IMR-90 (cell line): ENCODE measurements around the gene HSD17B10.
A peak's percentile ranks its signal among the peaks of the same experiment; 100 is the strongest.

ENCODE experiments used
- BHLHE40 ChIP-seq: fragments of 150-350 bp; IDR thresholded peaks from 2 replicates; pipeline ENCODE4 v1.6.1; 2016; ENCODE audit warnings: mild to moderate bottlenecking, low read depth, low read length
- CEBPB ChIP-seq: IDR thresholded peaks from 2 replicates; pipeline ENCODE4 v1.6.1; 2012; ENCODE audit warnings: low read depth, low read length, improper control_type of control experiment
- CHD1 ChIP-seq: IDR thresholded peaks from 2 replicates; pipeline ENCODE4 v1.6.1; 2012; ENCODE audit warnings: low read depth, low read length, improper control_type of control experiment
- MAFK ChIP-seq: IDR thresholded peaks from 2 replicates; pipeline ENCODE4 v1.6.1; 2012; ENCODE audit warnings: low read depth, low read length, improper control_type of control experiment
- MAZ ChIP-seq: IDR thresholded peaks from 2 replicates; pipeline ENCODE4 v1.6.1; 2012; ENCODE audit warnings: low read depth, mild to moderate bottlenecking, low read length, improper control_type of control experiment, moderate library complexity, borderline replicate concordance
- NFE2L2 ChIP-seq: fragments of 150-350 bp; IDR thresholded peaks from 2 replicates; pipeline ENCODE4 v1.6.1; 2016; ENCODE audit warnings: low read depth, mild to moderate bottlenecking, low read length
- POLR2A ChIP-seq: IDR thresholded peaks from 2 replicates; pipeline ENCODE4 v1.6.1; 2012; ENCODE audit warnings: mild to moderate bottlenecking, low read depth, low read length
- RAD21 ChIP-seq: IDR thresholded peaks from 2 replicates; pipeline ENCODE4 v1.6.1; 2012; ENCODE audit warnings: low read length, improper control_type of control experiment
- TF ChIP-seq, protein P1 (sequence below): conservative IDR thresholded peaks from 2 replicates; pipeline ENCODE4 v1.5.1; 2012; ENCODE audit warnings: mild to moderate bottlenecking, low read depth, low read length, improper control_type of control experiment
- TF ChIP-seq, protein P2 (sequence below): fragments of 150-350 bp; IDR thresholded peaks from 2 replicates; pipeline ENCODE4 v1.6.1; 2016; ENCODE audit warnings: low read depth, mild to moderate bottlenecking, low read length, moderate library complexity, borderline replicate concordance

DNA sequence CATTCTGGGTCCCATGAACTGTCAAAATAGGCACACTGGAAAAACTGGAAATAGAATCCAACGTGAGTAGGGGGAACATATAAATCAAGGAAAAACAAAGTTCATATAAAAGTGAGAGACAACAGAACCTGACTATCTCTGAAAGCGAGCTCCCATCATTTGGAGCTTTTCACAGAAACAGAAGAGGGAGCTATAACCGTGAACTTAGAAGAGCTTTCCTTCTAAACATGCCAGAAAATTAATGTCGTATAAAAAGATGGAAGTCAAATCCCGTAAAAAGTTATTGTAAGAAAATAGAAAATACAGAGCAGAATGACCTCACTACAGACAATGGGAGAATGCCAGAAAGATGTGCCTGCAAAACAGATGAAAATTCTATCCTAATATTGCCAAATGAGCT lies 23.9 kb upstream of the HSD17B10 start:
- peak; percentile 28; the same call in 1 of the 2 replicates for TF ChIP-seq RAD21
- no peak for TF ChIP-seq MAFK
- TF ChIP-seq, protein P1, sequence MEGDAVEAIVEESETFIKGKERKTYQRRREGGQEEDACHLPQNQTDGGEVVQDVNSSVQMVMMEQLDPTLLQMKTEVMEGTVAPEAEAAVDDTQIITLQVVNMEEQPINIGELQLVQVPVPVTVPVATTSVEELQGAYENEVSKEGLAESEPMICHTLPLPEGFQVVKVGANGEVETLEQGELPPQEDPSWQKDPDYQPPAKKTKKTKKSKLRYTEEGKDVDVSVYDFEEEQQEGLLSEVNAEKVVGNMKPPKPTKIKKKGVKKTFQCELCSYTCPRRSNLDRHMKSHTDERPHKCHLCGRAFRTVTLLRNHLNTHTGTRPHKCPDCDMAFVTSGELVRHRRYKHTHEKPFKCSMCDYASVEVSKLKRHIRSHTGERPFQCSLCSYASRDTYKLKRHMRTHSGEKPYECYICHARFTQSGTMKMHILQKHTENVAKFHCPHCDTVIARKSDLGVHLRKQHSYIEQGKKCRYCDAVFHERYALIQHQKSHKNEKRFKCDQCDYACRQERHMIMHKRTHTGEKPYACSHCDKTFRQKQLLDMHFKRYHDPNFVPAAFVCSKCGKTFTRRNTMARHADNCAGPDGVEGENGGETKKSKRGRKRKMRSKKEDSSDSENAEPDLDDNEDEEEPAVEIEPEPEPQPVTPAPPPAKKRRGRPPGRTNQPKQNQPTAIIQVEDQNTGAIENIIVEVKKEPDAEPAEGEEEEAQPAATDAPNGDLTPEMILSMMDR = peak; percentile 34
- TF ChIP-seq MAZ = no peak
- TF ChIP-seq POLR2A = no peak
- TF ChIP-seq, protein P2, sequence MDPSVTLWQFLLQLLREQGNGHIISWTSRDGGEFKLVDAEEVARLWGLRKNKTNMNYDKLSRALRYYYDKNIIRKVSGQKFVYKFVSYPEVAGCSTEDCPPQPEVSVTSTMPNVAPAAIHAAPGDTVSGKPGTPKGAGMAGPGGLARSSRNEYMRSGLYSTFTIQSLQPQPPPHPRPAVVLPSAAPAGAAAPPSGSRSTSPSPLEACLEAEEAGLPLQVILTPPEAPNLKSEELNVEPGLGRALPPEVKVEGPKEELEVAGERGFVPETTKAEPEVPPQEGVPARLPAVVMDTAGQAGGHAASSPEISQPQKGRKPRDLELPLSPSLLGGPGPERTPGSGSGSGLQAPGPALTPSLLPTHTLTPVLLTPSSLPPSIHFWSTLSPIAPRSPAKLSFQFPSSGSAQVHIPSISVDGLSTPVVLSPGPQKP = no peak
- no peak for TF ChIP-seq NFE2L2
- TF ChIP-seq CEBPB = no peak
- TF ChIP-seq BHLHE40 = no peak
- no peak for TF ChIP-seq CHD1
